Body of pancreas (tissue), 4 donors: Measurements from ENCODE around the gene CCIN. TPM values are rescaled to one million over a fixed set of nuclear protein-coding genes. Genes with fewer than 3 reads are reported as not detected.

Experiments used
- ATAC-seq: fragments of 150-250 bp; one replicate; pipeline ENCODE4 v1.9.1; 2016
- DNase-seq, 4 donors: peaks; one replicate each; pipeline ENCODE4 v3.0.0-alpha.2; 2019
- H3K27ac ChIP-seq, 4 donors: fragments of 200-600 bp; sonication (generic); 1 replicate in 3 of 4; 2 replicates in 1 of 4; pipeline versions ENCODE4 v1.5.1 to v1.6.1; 2016 to 2019; ENCODE audit warnings: mild to moderate bottlenecking in 1 of 4, mixed read lengths in 1 of 4, moderate library complexity in 1 of 4
- H3K27me3 ChIP-seq, 2 donors: fragments of 200-600 bp; sonication (generic); one replicate each; pipeline ENCODE4 v1.6.0; 2016; ENCODE audit warnings: mild to moderate bottlenecking in 1 of 2
- H3K36me3 ChIP-seq, 2 donors: fragments of 200-600 bp; sonication (generic); replicated peaks in 1 of 2; 2 replicates each; pipeline ENCODE4 v1.5.1; 2016; ENCODE audit warnings: low read depth in 2 of 2; ENCODE audit not compliant: insufficient read depth in 1 of 2
- H3K4me1 ChIP-seq: fragments of 200-600 bp; sonication (generic); one replicate; pipeline ENCODE4 v1.6.0; 2016
- H3K4me3 ChIP-seq, 2 donors: fragments of 200-600 bp; sonication (generic); 1 replicate in 1 of 2; 2 replicates in 1 of 2; pipeline ENCODE4 v1.5.1; 2016 to 2019
- H3K9me3 ChIP-seq, 3 donors: fragments of 200-600 bp; sonication (generic); 1 replicate in 2 of 3; 2 replicates in 1 of 3; pipeline ENCODE4 v1.5.1; 2016
- CTCF ChIP-seq, 7 experiments: fragments of 450-650 bp in 4 of 7; fragments of 200-600 bp in 3 of 7; sonication (generic) in 3 of 7; IDR thresholded peaks; one replicate each; pipeline ENCODE4 v1.5.1; 2016 to 2019; ENCODE audit warnings: antibody characterized with exemption in 7 of 7
- POLR2A ChIP-seq, 3 donors: fragments of 450-650 bp; IDR thresholded peaks; one replicate each; pipeline ENCODE4 v1.6.1; 2016; ENCODE audit warnings: antibody characterized with exemption in 3 of 3, mild to moderate bottlenecking in 2 of 3
- whole genome bisulfite sequencing, 2 donors: methylation state at CpG; one replicate each; pipeline ENCODE4 v1.1.5; 2017; 5-methylcytosine and 5-hydroxymethylcytosine counted together
- intact Hi-C: fragments of 100-400 bp; cut with DNase I; formaldehyde crosslinking; loops from one replicate; pipeline ENCODE4 v1.15.1; 2023
- total RNA-seq, 2 donors: library from RNA; depleted of rRNA; stranded (reverse); fragments of >200 nt; gene quantifications; one replicate each; pipeline ENCODE4 v1.1.0, GENCODE V29; 2016

Gene CCIN
- total RNA-seq, 2 donors from 2014 or later, result not detected

- Histone ChIP-seq H3K9me3 (no peaks in the 10 kb centered on the region), H3K27ac (no peak overlapping the region), H3K27me3 (no peaks in the 10 kb centered on the region), H3K4me1 (no peaks in the 10 kb centered on the region), H3K4me3 (no peak overlapping the region), H3K36me3 (no peaks in the 10 kb centered on the region)
- DNase-seq (no peak), ATAC-seq (no peak)
- WGBS, 2 donors, result 65 to 70% methylated on average over 10 of the region's 10 CpGs
- no peak for TF ChIP-seq POLR2A (IDR thresholded peaks at IDR 0.05)
- no peak for TF ChIP-seq CTCF (IDR thresholded peaks at IDR 0.05)
- intact Hi-C loops, result no loop called here
Observed at GRCh38 chr9:36125062-36125855, 43.9 kb upstream of the CCIN start.

GRCh38 chr9:36126016-36126730, 43.0 kb upstream of the CCIN start:
- ATAC-seq (no peak), DNase-seq (no peak)
- no peaks in the 10 kb centered on the region for H3K27me3 ChIP-seq
- 63 to 76% methylated on average over 5 to 7 of the region's 7 CpGs for WGBS, 2 donors
- H3K4me3 ChIP-seq, result no peak overlapping the region
- no peaks in the 10 kb centered on the region for H3K9me3 ChIP-seq
- TF ChIP-seq CTCF (IDR thresholded peaks at IDR 0.05) (no peak), POLR2A (IDR thresholded peaks at IDR 0.05) (no peak)
- no peaks in the 10 kb centered on the region for H3K4me1 ChIP-seq
- no peak overlapping the region for H3K27ac ChIP-seq
- H3K36me3 ChIP-seq, result no peaks in the 10 kb centered on the region
- intact Hi-C loops, result no loop called here

GRCh38 chr9:36127652-36128244, 41.4 kb upstream of the CCIN start:
- Histone ChIP-seq H3K4me3 (no peak overlapping the region), H3K36me3 (no peaks in the 10 kb centered on the region), H3K27ac (peak overlapping the region in 1 of 4 donors; percentile 37), H3K9me3 (no peaks in the 10 kb centered on the region), H3K27me3 (no peaks in the 10 kb centered on the region), H3K4me1 (no peaks in the 10 kb centered on the region)
- ATAC-seq (no peak), DNase-seq (peak in 1 of 4 donors; percentile 45)
- 65 to 68% methylated on average over 5 of the region's 5 CpGs for WGBS, 2 donors
- TF ChIP-seq POLR2A (IDR thresholded peaks at IDR 0.05) (no peak), CTCF (IDR thresholded peaks at IDR 0.05) (no peak)
- intact Hi-C loops, result no loop called here

- Histone ChIP-seq H3K4me3 (no peak overlapping the region), H3K27me3 (no peaks in the 10 kb centered on the region), H3K27ac (peak overlapping the region in 1 of 4 donors; percentile 37), H3K9me3 (no peaks in the 10 kb centered on the region), H3K4me1 (no peaks in the 10 kb centered on the region), H3K36me3 (no peaks in the 10 kb centered on the region)
- TF ChIP-seq CTCF (IDR thresholded peaks at IDR 0.05), result no peak
- TF ChIP-seq POLR2A (IDR thresholded peaks at IDR 0.05), result no peak
- WGBS, 2 donors, result 49 to 73% methylated on average over 8 of the region's 8 CpGs
- intact Hi-C loops, result no loop called here
- DNase-seq, result no peak
- ATAC-seq, result no peak
Observed at GRCh38 chr9:36128349-36128748, 40.8 kb upstream of the CCIN start.
